Stomach (tissue), 9 donors: ENCODE data around the gene TUBB6. TPM values are rescaled to one million over a fixed set of nuclear protein-coding genes. Genes with fewer than 3 reads are reported as not detected.

Experiments used
- DNase-seq, 2 donors: peaks; one replicate each; pipeline versions ENCODE4 v3.0.0 to v3.0.0-alpha.2; 2013 to 2019
- H3K27ac ChIP-seq, 5 donors: fragments of 200-600 bp in 4 of 5; sonication (generic) in 4 of 5; one replicate each; pipeline ENCODE4 v1.5.1; 2013 to 2019; ENCODE audit warnings: mild to moderate bottlenecking in 1 of 5, moderate library complexity in 1 of 5
- H3K27me3 ChIP-seq, 3 donors: fragments of 200-600 bp; sonication (generic); one replicate each; pipeline ENCODE4 v1.5.1; 2017 to 2019; ENCODE audit warnings: mixed run types in 1 of 3
- H3K36me3 ChIP-seq, 4 donors: fragments of 200-600 bp; sonication (generic); 1 replicate in 3 of 4; 2 replicates in 1 of 4; pipeline ENCODE4 v1.5.1; 2016 to 2019
- H3K4me1 ChIP-seq, 4 donors: fragments of 200-600 bp; sonication (generic); one replicate each; pipeline ENCODE4 v1.5.1; 2016 to 2019
- H3K4me3 ChIP-seq, 4 donors: fragments of 200-600 bp; sonication (generic) in 3 of 4; one replicate each; pipeline ENCODE4 v1.5.1; 2016 to 2019; ENCODE audit warnings: mild to moderate bottlenecking in 1 of 4
- H3K9me3 ChIP-seq, 4 donors: fragments of 200-600 bp; sonication (generic); one replicate each; pipeline ENCODE4 v1.5.1; 2016 to 2019
- EP300 ChIP-seq: sonication (generic); formaldehyde crosslinking; IDR thresholded peaks from one replicate; pipeline ENCODE4 v1.6.1; 2017; ENCODE audit warnings: antibody characterized with exemption
- POLR2A ChIP-seq, 4 donors: fragments of 450-650 bp; IDR thresholded peaks; one replicate each; pipeline ENCODE4 v1.6.1; 2016; ENCODE audit warnings: antibody characterized with exemption in 4 of 4, control low read depth in 2 of 4, mild to moderate bottlenecking in 1 of 4, moderate library complexity in 1 of 4
- POLR2AphosphoS5 ChIP-seq, 3 donors: sonication (generic); formaldehyde crosslinking; IDR thresholded peaks; one replicate each; pipeline ENCODE4 v1.6.1; 2016; ENCODE audit warnings: antibody characterized with exemption in 3 of 3
- whole genome bisulfite sequencing, 5 donors: extraction: QIAGEN DNeasy Blood & Tissue Kit in 3 of 5; methylation state at CpG; one replicate each; pipeline versions ENCODE4 v1.1.5 to v1.1.7; 2013 to 2018; 5-methylcytosine and 5-hydroxymethylcytosine counted together
- intact Hi-C: fragments of 100-400 bp; cut with DNase I; formaldehyde crosslinking; loops from one replicate; pipeline ENCODE4 v1.15.1; 2023; ENCODE audit warnings: low total_unique reads
- polyA plus RNA-seq, 3 donors: library from polyadenylated mRNA; stranded (reverse); fragments of 200-250 nt; gene quantifications; one replicate each; pipeline ENCODE4 v1.2.3, GENCODE V29; 2013
- total RNA-seq, 5 donors: library from RNA; depleted of rRNA; stranded (reverse); fragments of >200 nt; gene quantifications; one replicate each; pipeline versions ENCODE4 v1.1.0 to v1.2.3, GENCODE V29; 2014 to 2016
- TF ChIP-seq, protein P1 (sequence below), 7 experiments: fragments of 450-650 bp in 4 of 7; fragments of 200-600 bp in 3 of 7; sonication (generic) in 3 of 7; IDR thresholded peaks; one replicate each; pipeline ENCODE4 v1.5.1; 2016 to 2019; ENCODE audit warnings: antibody characterized with exemption in 7 of 7, control low read depth in 2 of 7, mild to moderate bottlenecking in 1 of 7
- donor health status: healthy with polysubstance abuse.
- donor health status: Bipolar disorder and iron deficiency.
- donor health status: healthy.

TUBB6 gene
- total and polyA plus RNA-seq, 8 donors: 66.6 to 333 (median 174) TPM

DNA sequence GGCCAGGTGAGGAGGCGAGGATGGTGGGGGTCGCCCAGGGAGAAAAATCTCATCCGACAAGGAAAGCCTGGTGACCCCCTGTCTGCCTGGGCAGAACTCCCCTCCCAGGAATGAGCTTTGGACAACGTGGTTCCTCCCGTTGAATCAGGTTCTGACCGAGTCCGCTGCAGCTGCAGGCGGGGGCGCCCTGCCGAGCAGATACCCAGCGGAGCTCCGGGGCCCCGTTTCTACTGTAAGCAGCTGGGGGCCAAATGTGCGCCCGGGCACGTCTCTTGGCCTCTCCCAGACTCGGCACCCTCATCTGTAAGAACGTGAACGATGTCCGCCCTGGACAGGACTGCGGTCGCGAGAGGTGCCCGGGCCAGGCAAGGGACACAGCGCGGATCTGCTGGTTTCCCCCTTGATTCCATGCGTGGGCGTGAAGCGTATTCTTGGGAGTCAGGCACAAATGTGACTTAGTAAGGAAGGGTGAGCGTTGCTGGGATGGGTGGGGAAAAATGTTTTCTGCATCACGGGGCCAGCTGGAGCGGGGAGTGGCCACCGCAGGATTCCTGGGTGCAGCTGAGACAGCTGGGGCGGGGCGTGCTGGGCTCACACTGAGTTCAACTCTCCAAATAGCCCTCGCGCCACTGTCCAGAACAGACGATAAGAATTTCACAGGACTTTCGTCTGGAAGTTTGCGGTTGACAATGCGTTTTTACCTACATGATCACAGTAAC lies 20.2 kb upstream of the TUBB6 start:
- intact Hi-C loops: no loop called here
- Histone ChIP-seq H3K9me3 (no peaks in the 10 kb centered on the region), H3K36me3 (no peaks in the 10 kb centered on the region), H3K4me3 (peak overlapping the region; percentile 40 to 53 (median 48)), H3K27me3 (peaks cover 0 to 40% (median 22%) of the 10 kb centered on the region in 3 donors), H3K27ac (peak overlapping the region; percentile 15 to 80 (median 72)), H3K4me1 (peaks cover 14 to 23% (median 21%) of the 10 kb centered on the region in 4 donors)
- 1 to 9% (median 2%) methylated on average over 28 to 41 of the region's 41 CpGs for WGBS, 5 donors
- peak; percentile 73 to 91 for DNase-seq
- TF ChIP-seq, protein P1, sequence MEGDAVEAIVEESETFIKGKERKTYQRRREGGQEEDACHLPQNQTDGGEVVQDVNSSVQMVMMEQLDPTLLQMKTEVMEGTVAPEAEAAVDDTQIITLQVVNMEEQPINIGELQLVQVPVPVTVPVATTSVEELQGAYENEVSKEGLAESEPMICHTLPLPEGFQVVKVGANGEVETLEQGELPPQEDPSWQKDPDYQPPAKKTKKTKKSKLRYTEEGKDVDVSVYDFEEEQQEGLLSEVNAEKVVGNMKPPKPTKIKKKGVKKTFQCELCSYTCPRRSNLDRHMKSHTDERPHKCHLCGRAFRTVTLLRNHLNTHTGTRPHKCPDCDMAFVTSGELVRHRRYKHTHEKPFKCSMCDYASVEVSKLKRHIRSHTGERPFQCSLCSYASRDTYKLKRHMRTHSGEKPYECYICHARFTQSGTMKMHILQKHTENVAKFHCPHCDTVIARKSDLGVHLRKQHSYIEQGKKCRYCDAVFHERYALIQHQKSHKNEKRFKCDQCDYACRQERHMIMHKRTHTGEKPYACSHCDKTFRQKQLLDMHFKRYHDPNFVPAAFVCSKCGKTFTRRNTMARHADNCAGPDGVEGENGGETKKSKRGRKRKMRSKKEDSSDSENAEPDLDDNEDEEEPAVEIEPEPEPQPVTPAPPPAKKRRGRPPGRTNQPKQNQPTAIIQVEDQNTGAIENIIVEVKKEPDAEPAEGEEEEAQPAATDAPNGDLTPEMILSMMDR (IDR thresholded peaks at IDR 0.05): no peak
- TF ChIP-seq POLR2A (IDR thresholded peaks at IDR 0.05) (no peak), POLR2AphosphoS5 (IDR thresholded peaks at IDR 0.05) (peak; percentile 39 to 78 (median 76)), EP300 (peak; percentile 1)

DNA sequence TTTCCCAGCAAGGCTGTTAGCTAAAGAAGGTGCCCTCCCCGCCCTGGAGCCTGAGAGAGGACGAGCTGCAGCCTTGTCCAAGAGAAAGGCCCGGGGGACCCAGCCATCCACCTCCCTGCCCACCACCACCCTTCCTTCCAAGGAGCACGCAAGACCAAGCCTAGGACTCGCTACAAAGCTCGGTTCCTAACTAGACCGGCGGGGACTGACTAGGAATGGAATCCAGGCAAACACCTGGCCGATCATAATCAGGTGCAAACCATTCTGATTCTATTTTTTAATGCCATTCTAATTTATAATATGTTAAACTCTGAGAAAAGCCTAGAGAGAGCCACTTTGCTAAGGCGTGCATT lies 19.7 kb upstream of the TUBB6 start:
- peak overlapping the region; percentile 40 to 53 (median 48) for H3K4me3 ChIP-seq
- H3K9me3 ChIP-seq: no peaks in the 10 kb centered on the region
- H3K27ac ChIP-seq: peak overlapping the region; percentile 5 to 80 (median 72)
- TF ChIP-seq POLR2A (IDR thresholded peaks at IDR 0.05): no peak
- no peak for TF ChIP-seq POLR2AphosphoS5 (IDR thresholded peaks at IDR 0.05)
- TF ChIP-seq, protein P1 (IDR thresholded peaks at IDR 0.05): no peak
- TF ChIP-seq EP300: no peak
- intact Hi-C loops: no loop called here
- peaks cover 0 to 40% (median 22%) of the 10 kb centered on the region in 3 donors for H3K27me3 ChIP-seq
- no peaks in the 10 kb centered on the region for H3K36me3 ChIP-seq
- 8 to 17% (median 10%) methylated on average over 10 of the region's 10 CpGs for WGBS, 5 donors
- peaks cover 14 to 23% (median 21%) of the 10 kb centered on the region in 4 donors for H3K4me1 ChIP-seq
- DNase-seq: no peak

DNA sequence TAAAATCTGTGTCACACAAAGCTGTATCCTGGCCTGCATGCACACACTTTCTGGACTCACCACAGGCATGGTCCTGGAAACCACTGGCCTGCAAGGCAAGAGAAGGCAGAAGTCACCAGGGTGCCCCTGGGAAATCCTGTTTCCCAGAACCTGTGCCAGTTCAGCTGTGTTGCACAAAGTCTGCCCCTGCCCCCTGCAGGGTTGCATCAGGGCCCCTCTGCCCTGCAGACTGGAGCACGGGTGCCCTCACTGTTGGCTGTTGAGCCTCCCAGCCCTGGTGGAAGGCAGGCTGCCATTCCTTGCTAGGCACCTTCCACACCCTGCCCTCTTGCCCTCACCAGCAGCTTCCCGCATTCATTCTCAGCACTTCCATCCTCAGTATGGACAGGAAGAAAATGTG lies 18.0 kb upstream of the TUBB6 start:
- Histone ChIP-seq H3K4me3 (no peak overlapping the region), H3K27ac (no peak overlapping the region), H3K9me3 (no peaks in the 10 kb centered on the region), H3K36me3 (no peaks in the 10 kb centered on the region), H3K4me1 (peaks cover 14 to 23% (median 21%) of the 10 kb centered on the region in 4 donors), H3K27me3 (peaks cover 0 to 39% (median 22%) of the 10 kb centered on the region in 3 donors)
- TF ChIP-seq EP300: no peak
- TF ChIP-seq, protein P1 (IDR thresholded peaks at IDR 0.05): no peak
- TF ChIP-seq POLR2AphosphoS5 (IDR thresholded peaks at IDR 0.05): no peak
- no peak for TF ChIP-seq POLR2A (IDR thresholded peaks at IDR 0.05)
- intact Hi-C loops: no loop called here
- no peak for DNase-seq
- 73 to 84% (median 82%) methylated on average over 2 of the region's 2 CpGs for WGBS, 5 donors

DNA sequence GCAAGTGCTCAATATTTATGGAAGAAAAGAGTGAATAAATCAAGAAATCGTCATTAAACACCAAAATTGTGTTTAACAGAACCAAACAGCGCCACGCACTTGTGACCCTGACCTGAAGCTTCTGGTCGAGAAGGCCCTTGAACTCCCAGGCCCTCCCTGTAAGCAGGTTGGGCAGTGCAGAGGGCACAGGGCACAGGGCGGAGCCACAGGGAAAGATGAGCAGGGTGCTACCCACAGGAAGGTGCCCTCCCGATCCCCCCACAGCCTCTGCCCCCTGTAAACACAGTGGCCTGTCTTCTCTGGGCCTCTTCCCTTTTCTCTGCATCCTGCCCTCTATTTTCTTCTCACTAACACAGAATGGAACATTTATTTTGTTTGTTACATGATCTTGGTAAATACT lies 16.9 kb upstream of the TUBB6 start:
- H3K9me3 ChIP-seq: no peaks in the 10 kb centered on the region
- no peaks in the 10 kb centered on the region for H3K36me3 ChIP-seq
- no peak for DNase-seq
- WGBS, 5 donors: 81 to 87% (median 86%) methylated on average over 6 of the region's 6 CpGs
- H3K4me3 ChIP-seq: no peak overlapping the region
- no peak overlapping the region for H3K27ac ChIP-seq
- intact Hi-C loops: no loop called here
- TF ChIP-seq, protein P1 (IDR thresholded peaks at IDR 0.05): no peak
- TF ChIP-seq POLR2AphosphoS5 (IDR thresholded peaks at IDR 0.05): no peak
- TF ChIP-seq POLR2A (IDR thresholded peaks at IDR 0.05): no peak
- no peak for TF ChIP-seq EP300
- peaks cover 0 to 37% (median 22%) of the 10 kb centered on the region in 3 donors for H3K27me3 ChIP-seq
- H3K4me1 ChIP-seq: peaks cover 14 to 23% (median 21%) of the 10 kb centered on the region in 4 donors
